GM03348 (cell line): ENCODE data around the gene ITPRIPL2.

ENCODE experiments used
- DNase-seq: peaks from one replicate; pipeline ENCODE4 v3.0.0; 2012; ENCODE audit warnings: low spot score

Gene ITPRIPL2

GRCh38 chr16:19093631-19094541 is 19.9 kb upstream of the ITPRIPL2 start:
- no peak for DNase-seq

GRCh38 chr16:19094542-19095365 is 19.0 kb upstream of the ITPRIPL2 start:
- DNase-seq: no peak

GRCh38 chr16:19095654-19096053 is 18.1 kb upstream of the ITPRIPL2 start:
- DNase-seq: no peak

GRCh38 chr16:19098173-19098572 is 15.6 kb upstream of the ITPRIPL2 start:
- DNase-seq: no peak

- no peak for DNase-seq
Observed at GRCh38 chr16:19102187-19102872, 11.4 kb upstream of the ITPRIPL2 start.

- DNase-seq: no peak
Observed at GRCh38 chr16:19104607-19105006, 9.2 kb upstream of the ITPRIPL2 start.

GRCh38 chr16:19105131-19105530 is 8.6 kb upstream of the ITPRIPL2 start:
- no peak for DNase-seq

GRCh38 chr16:19105891-19106624 is 7.7 kb upstream of the ITPRIPL2 start:
- DNase-seq: no peak

- no peak for DNase-seq
Observed at GRCh38 chr16:19106625-19107020, 7.1 kb upstream of the ITPRIPL2 start.

GRCh38 chr16:19108409-19109287 is 5.1 kb upstream of the ITPRIPL2 start:
- DNase-seq: no peak

- DNase-seq: no peak
Observed at GRCh38 chr16:19109288-19109664, 4.5 kb upstream of the ITPRIPL2 start.

- no peak for DNase-seq
Observed at GRCh38 chr16:19110537-19111360, 3.0 kb upstream of the ITPRIPL2 start.

GRCh38 chr16:19112099-19112407 is 1.7 kb upstream of the ITPRIPL2 start:
- DNase-seq: no peak

- peak; percentile 66 for DNase-seq
Observed at GRCh38 chr16:19114359-19115147, 789 bp downstream of the ITPRIPL2 start.

GRCh38 chr16:19115148-19116021 is 1.6 kb downstream of the ITPRIPL2 start:
- no peak for DNase-seq

- DNase-seq: no peak
Observed at GRCh38 chr16:19116711-19117449, 3.1 kb downstream of the ITPRIPL2 start.

GRCh38 chr16:19118938-19119431 is 5.2 kb downstream of the ITPRIPL2 start:
- peak; percentile 91 for DNase-seq
